Progenitor cell of endocrine pancreas (in vitro differentiated cells): ENCODE data around the gene TMEM250. TPM values are rescaled to one million over a fixed set of nuclear protein-coding genes. Genes with fewer than 3 reads are reported as not detected.

Source experiments
- DNase-seq: peaks from one replicate; pipeline ENCODE4 v3.0.0; 2021; ENCODE audit warnings: low spot score; ENCODE audit not compliant: unreplicated experiment
- H3K27ac Mint-ChIP-seq: 2 replicates; pipeline ENCODE4 v1.8.0; 2021; ENCODE audit warnings: mild to moderate bottlenecking, moderate library complexity, mixed read lengths
- H3K27me3 Mint-ChIP-seq: 2 replicates; pipeline ENCODE4 v1.8.0; 2021; ENCODE audit warnings: mixed read lengths
- H3K36me3 Mint-ChIP-seq: 2 replicates; pipeline ENCODE4 v1.8.0; 2022; ENCODE audit warnings: mixed read lengths; ENCODE audit not compliant: insufficient read depth
- H3K4me1 Mint-ChIP-seq: 2 replicates; pipeline ENCODE4 v1.8.0; 2021; ENCODE audit warnings: low read depth, mixed read lengths
- H3K4me3 Mint-ChIP-seq: 2 replicates; pipeline ENCODE4 v1.8.0; 2021; ENCODE audit warnings: low read depth, mild to moderate bottlenecking, moderate library complexity, mixed read lengths
- H3K9me3 Mint-ChIP-seq: 2 replicates; pipeline ENCODE4 v1.8.0; 2021; ENCODE audit warnings: low read depth, mixed read lengths
- CTCF ChIP-seq: fragments of 200-600 bp; sonication (generic); IDR thresholded peaks from one replicate; pipeline ENCODE4 v1.5.0; 2021; ENCODE audit warnings: antibody characterized with exemption, mild to moderate bottlenecking; ENCODE audit not compliant: unreplicated experiment
- total RNA-seq: library from RNA; stranded (reverse); gene quantifications from 2 replicates; pipeline ENCODE4 v1.2.1, GENCODE V29; 2021

The TMEM250 gene
- total RNA-seq, 1 donor from 2014 or later = 39.5 TPM

GRCh38 chr9:136136127-136136925 is 17.7 kb upstream of the TMEM250 start:
- Mint-ChIP-seq H3K27me3 (peaks cover 11% of the 10 kb centered on the region), H3K4me3 (no peak overlapping the region), H3K36me3 (no peaks in the 10 kb centered on the region), H3K27ac (no peak overlapping the region), H3K4me1 (peaks cover 11% of the 10 kb centered on the region), H3K9me3 (no peaks in the 10 kb centered on the region)
- DNase-seq = no peak
- TF ChIP-seq CTCF = no peak

GRCh38 chr9:136135326-136136126 is 16.9 kb upstream of the TMEM250 start:
- no peak for TF ChIP-seq CTCF
- Mint-ChIP-seq H3K9me3 (no peaks in the 10 kb centered on the region), H3K36me3 (no peaks in the 10 kb centered on the region), H3K4me1 (peaks cover 15% of the 10 kb centered on the region), H3K27me3 (peaks cover 11% of the 10 kb centered on the region), H3K4me3 (no peak overlapping the region), H3K27ac (no peak overlapping the region)
- no peak for DNase-seq

GRCh38 chr9:136133959-136134484 is 15.3 kb upstream of the TMEM250 start:
- Mint-ChIP-seq H3K27ac (no peak overlapping the region), H3K4me3 (peak overlapping the region; percentile 58), H3K4me1 (peaks cover 21% of the 10 kb centered on the region), H3K36me3 (no peaks in the 10 kb centered on the region), H3K27me3 (peaks cover 11% of the 10 kb centered on the region), H3K9me3 (no peaks in the 10 kb centered on the region)
- TF ChIP-seq CTCF = no peak
- no peak for DNase-seq

GRCh38 chr9:136133191-136133958 is 14.7 kb upstream of the TMEM250 start:
- Mint-ChIP-seq H3K4me3 (peak overlapping the region; percentile 58), H3K36me3 (no peaks in the 10 kb centered on the region), H3K27ac (no peak overlapping the region), H3K4me1 (peaks cover 21% of the 10 kb centered on the region), H3K27me3 (peaks cover 8% of the 10 kb centered on the region), H3K9me3 (no peaks in the 10 kb centered on the region)
- peak; percentile 64 for DNase-seq
- peak; percentile 64 for TF ChIP-seq CTCF
